Measurements from ENCODE around the gene ZAR1. TPM values are rescaled to one million over a fixed set of nuclear protein-coding genes. Genes with fewer than 3 reads are reported as not detected.

The ZAR1 gene
- total RNA-seq, 4 donors from 2014 or later = not detected

- 95% methylated on average over 2 of the region's 2 CpGs for WGBS
- no peaks in the 10 kb centered on the region for H3K9me3 ChIP-seq
- H3K36me3 ChIP-seq = peaks cover 27 to 83% (median 67%) of the 10 kb centered on the region in 4 donors
- DNase-seq (ENCODE audit: extremely low spot score) = no peak
- H3K27me3 ChIP-seq = no peaks in the 10 kb centered on the region
- H3K4me1 ChIP-seq = peaks cover 0 to 14% (median 13%) of the 10 kb centered on the region in 4 donors
- TF ChIP-seq CTCF (IDR thresholded peaks at IDR 0.05) = no peak
- TF ChIP-seq EP300 (IDR thresholded peaks at IDR 0.05) = no peak
- TF ChIP-seq POLR2AphosphoS5 (IDR thresholded peaks at IDR 0.05) = no peak
- no peak for TF ChIP-seq POLR2A (IDR thresholded peaks at IDR 0.05; ENCODE audit: low read depth)
- no peak overlapping the region for H3K4me3 ChIP-seq
- H3K27ac ChIP-seq (replicated peaks in 1 of 4) = no peak overlapping the region
- intact Hi-C loops (cut with DNase I) = no loop called here
Observed at GRCh38 chr4:48542888-48543287, 52.8 kb downstream of the ZAR1 start.

DNA sequence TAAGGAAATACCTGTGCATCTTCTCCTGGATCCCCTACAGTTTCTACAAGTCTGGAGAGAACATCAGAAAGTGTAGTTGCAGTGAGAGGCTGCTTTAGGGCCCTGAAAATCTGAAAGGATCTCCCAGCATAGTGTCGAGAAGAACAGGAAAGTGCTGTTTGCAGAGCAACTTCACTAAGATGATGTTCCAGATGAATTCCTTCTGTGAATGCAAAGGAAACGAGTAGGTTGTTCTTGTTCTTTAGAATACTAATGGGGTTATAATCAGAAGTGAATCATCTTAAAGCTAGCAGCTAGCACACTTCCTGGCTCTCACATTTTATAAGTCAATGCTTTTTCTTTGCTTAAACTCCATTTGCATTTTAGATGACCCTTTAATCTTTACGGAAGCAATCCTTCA lies 53.7 kb downstream of the ZAR1 start:
- DNase-seq (ENCODE audit: extremely low spot score) = no peak
- no peak overlapping the region for H3K4me3 ChIP-seq
- intact Hi-C loops (cut with DNase I) = no loop called here
- no peak for TF ChIP-seq EP300 (IDR thresholded peaks at IDR 0.05)
- no peak for TF ChIP-seq POLR2AphosphoS5 (IDR thresholded peaks at IDR 0.05)
- TF ChIP-seq CTCF (IDR thresholded peaks at IDR 0.05) = no peak
- no peak for TF ChIP-seq POLR2A (IDR thresholded peaks at IDR 0.05; ENCODE audit: low read depth)
- no peak overlapping the region for H3K27ac ChIP-seq (replicated peaks in 1 of 4)
- H3K9me3 ChIP-seq = no peaks in the 10 kb centered on the region
- H3K27me3 ChIP-seq = no peaks in the 10 kb centered on the region
- H3K36me3 ChIP-seq = peaks cover 31 to 92% (median 76%) of the 10 kb centered on the region in 4 donors
- peaks cover 0 to 10% (median 6%) of the 10 kb centered on the region in 4 donors for H3K4me1 ChIP-seq
- WGBS = 94% methylated on average over 3 of the region's 3 CpGs

Other genes with a start within 250 kb of the ZAR1 start
- gene TEC, start 220.4 kb upstream of the ZAR1 start, total RNA-seq = 1 to 10 TPM; 1.5 to 2.2 (median 1.9) TPM
- 100 to 1,000 TPM in 2 of 4 donors, 10 to 100 TPM in 2; 82.5 to 165 (median 111) TPM for gene SLAIN2, start 148.7 kb upstream of the ZAR1 start, total RNA-seq
- under 1 TPM in 3 of 4 donors, not detected in 1; 0.32 to 0.66 (median 0.46) TPM for gene SLC10A4, start 6.9 kb upstream of the ZAR1 start, total RNA-seq

All from esophagus muscularis mucosa (tissue), 4 donors.